Smooth muscle cell (in vitro differentiated cells): Measurements from ENCODE around the gene TTLL11. TPM values are rescaled to one million over a fixed set of nuclear protein-coding genes. Genes with fewer than 3 reads are reported as not detected.

Experiments used
- DNase-seq: peaks from one replicate; lab custom pipeline; 2025; ENCODE audit not compliant: unreplicated experiment; lab: John Stamatoyannopoulos, UW
- H2AFZ ChIP-seq: fragments of 200-600 bp; sonication (generic); 2 replicates; pipeline ENCODE4 v1.6.0; 2016; ENCODE audit warnings: antibody characterized with exemption, low read depth, mild to moderate bottlenecking
- H3F3A ChIP-seq: fragments of 200-600 bp; sonication (generic); 2 replicates; pipeline ENCODE4 v1.6.0; 2017; ENCODE audit warnings: antibody characterized with exemption, low read depth
- H3K27ac ChIP-seq: fragments of 200-600 bp; sonication (generic); 2 replicates; pipeline ENCODE4 v1.5.1; 2016; ENCODE audit warnings: low read depth, mild to moderate bottlenecking
- H3K27me3 ChIP-seq: fragments of 200-600 bp; sonication (generic); 2 replicates; pipeline ENCODE4 v1.6.1; 2016; ENCODE audit warnings: low read depth, mild to moderate bottlenecking
- H3K36me3 ChIP-seq: fragments of 200-600 bp; sonication (generic); 2 replicates; pipeline ENCODE4 v1.5.1; 2016; ENCODE audit warnings: low read depth
- H3K4me1 ChIP-seq: fragments of 200-600 bp; sonication (generic); 2 replicates; pipeline ENCODE4 v1.5.1; 2016; ENCODE audit warnings: low read depth
- H3K4me2 ChIP-seq: fragments of 200-600 bp; sonication (generic); 2 replicates; pipeline ENCODE4 v1.6.0; 2016; ENCODE audit warnings: mild to moderate bottlenecking
- H3K4me3 ChIP-seq: fragments of 200-600 bp; sonication (generic); 2 replicates; pipeline ENCODE4 v1.5.1; 2016; ENCODE audit warnings: mild to moderate bottlenecking
- H3K79me2 ChIP-seq: fragments of 200-600 bp; sonication (generic); 2 replicates; pipeline ENCODE4 v1.6.0; 2016; ENCODE audit warnings: low read depth, mild to moderate bottlenecking
- H3K9ac ChIP-seq: fragments of 200-600 bp; sonication (generic); 2 replicates; pipeline ENCODE4 v1.6.0; 2016; ENCODE audit warnings: low read depth
- H3K9me3 ChIP-seq: fragments of 200-600 bp; sonication (generic); replicated peaks from 2 replicates; pipeline ENCODE4 v1.5.1; 2016; ENCODE audit warnings: low read depth
- H4K20me1 ChIP-seq: fragments of 200-600 bp; sonication (generic); 2 replicates; pipeline ENCODE4 v1.6.0; 2016; ENCODE audit warnings: low read depth
- whole genome bisulfite sequencing: methylation state at CpG from one replicate; pipeline ENCODE4 v1.1.7; 2016; ENCODE audit warnings: low lambda C conversion rate; 5-methylcytosine and 5-hydroxymethylcytosine counted together
- polyA plus RNA-seq: library from polyadenylated mRNA; unstranded; fragments of >200 nt; fragmentation: Nextera tagmentation; extraction: Ambion mirVana; gene quantifications from 2 replicates; pipeline ENCODE4 v1.2.1, GENCODE V29; 2016
- total RNA-seq: library from RNA; depleted of rRNA; stranded (reverse); fragments of >200 nt; gene quantifications from 2 replicates; pipeline ENCODE4 v1.2.3, GENCODE V29; 2014
- TF ChIP-seq, protein P1 (sequence below): fragments of 200-600 bp; sonication (generic); IDR thresholded peaks from 2 replicates; pipeline ENCODE4 v1.5.1; 2017; ENCODE audit warnings: borderline replicate concordance, mild to moderate bottlenecking, antibody characterized with exemption; ENCODE audit not compliant: insufficient read depth, poor library complexity, severe bottlenecking

TTLL11 gene
- total and polyA plus RNA-seq, 2 experiments from 2014 or later, result 2.6 to 3.7 TPM

DNA sequence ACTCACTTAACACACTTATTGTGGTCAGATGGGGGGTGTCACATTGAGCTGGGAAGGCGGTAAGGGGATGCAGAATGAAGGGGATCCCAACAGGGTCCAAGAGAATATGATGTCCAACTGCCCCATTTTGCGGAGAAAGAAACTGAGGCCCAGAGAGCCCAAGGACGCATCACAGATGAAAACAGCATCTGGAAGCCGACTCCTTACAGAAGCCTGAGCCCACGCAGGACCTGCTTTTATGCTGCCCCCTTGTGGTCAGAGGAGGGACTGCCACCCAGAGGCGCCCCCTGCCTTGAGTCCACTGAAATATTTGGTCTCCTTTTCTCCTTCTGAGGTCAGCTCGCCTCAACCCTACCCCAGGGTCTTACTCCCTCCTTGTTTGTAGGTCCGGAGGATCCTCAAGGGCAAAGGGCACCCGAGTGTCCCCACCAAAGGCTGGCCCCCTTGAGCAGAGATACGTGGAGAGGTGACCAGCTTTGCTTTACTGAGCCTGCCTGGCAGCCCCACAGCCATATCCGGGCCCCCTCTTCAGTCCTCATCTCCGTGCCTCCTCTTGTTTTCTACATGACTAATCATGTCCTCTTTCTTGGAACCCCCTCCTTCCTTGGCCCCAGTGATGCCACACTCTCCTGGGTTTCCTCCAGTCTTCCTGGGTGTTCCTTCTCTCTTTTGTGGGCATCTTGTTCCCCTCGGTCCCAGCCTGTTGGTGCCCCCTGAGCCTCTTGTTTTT, 30.0 kb upstream of the TTLL11 start:
- WGBS, result 35% methylated on average over 13 of the region's 13 CpGs
- Histone ChIP-seq H3K27me3 (peaks cover 5% of the 10 kb centered on the region), H3K4me2 (no peak overlapping the region), H3K4me3 (no peak overlapping the region), H3K36me3 (no peaks in the 10 kb centered on the region), H4K20me1 (no peaks in the 10 kb centered on the region), H3K9ac (no peak overlapping the region), H3K9me3 (no peaks in the 10 kb centered on the region), H3F3A (no peaks in the 10 kb centered on the region), H3K27ac (no peak overlapping the region), H3K79me2 (no peaks in the 10 kb centered on the region), H3K4me1 (peaks cover 11% of the 10 kb centered on the region), H2AFZ (no peak overlapping the region)
- TF ChIP-seq, protein P1, sequence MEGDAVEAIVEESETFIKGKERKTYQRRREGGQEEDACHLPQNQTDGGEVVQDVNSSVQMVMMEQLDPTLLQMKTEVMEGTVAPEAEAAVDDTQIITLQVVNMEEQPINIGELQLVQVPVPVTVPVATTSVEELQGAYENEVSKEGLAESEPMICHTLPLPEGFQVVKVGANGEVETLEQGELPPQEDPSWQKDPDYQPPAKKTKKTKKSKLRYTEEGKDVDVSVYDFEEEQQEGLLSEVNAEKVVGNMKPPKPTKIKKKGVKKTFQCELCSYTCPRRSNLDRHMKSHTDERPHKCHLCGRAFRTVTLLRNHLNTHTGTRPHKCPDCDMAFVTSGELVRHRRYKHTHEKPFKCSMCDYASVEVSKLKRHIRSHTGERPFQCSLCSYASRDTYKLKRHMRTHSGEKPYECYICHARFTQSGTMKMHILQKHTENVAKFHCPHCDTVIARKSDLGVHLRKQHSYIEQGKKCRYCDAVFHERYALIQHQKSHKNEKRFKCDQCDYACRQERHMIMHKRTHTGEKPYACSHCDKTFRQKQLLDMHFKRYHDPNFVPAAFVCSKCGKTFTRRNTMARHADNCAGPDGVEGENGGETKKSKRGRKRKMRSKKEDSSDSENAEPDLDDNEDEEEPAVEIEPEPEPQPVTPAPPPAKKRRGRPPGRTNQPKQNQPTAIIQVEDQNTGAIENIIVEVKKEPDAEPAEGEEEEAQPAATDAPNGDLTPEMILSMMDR, result peak; percentile 94
- peak; percentile 21 for DNase-seq

DNA sequence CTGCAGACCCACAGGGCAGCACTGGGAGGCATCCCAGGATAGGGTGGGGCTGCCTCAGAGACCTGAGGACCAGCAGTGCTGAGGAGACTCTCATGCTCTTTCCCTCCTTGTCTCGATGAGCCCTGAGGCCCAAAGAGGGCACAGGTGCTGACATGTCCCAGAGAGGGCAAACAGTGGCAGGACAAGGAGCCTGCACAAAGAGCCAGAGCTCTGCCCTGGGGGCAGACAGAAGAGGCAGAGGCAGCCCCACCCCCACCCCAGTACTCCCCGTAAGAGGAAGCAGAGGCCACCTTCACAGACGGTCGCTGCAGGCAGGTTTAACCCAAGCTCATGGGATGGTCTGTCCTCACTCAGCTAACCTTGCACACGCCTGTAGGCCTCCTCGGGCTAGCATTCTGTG, 29.4 kb upstream of the TTLL11 start:
- 55% methylated on average over 5 of the region's 6 CpGs for WGBS
- Histone ChIP-seq H3K4me2 (no peak overlapping the region), H2AFZ (no peak overlapping the region), H3K4me3 (no peak overlapping the region), H3K27ac (no peak overlapping the region), H3K9ac (no peak overlapping the region), H3K27me3 (peaks cover 5% of the 10 kb centered on the region), H3K79me2 (no peaks in the 10 kb centered on the region), H4K20me1 (no peaks in the 10 kb centered on the region), H3K4me1 (peaks cover 11% of the 10 kb centered on the region), H3F3A (no peaks in the 10 kb centered on the region), H3K36me3 (no peaks in the 10 kb centered on the region), H3K9me3 (no peaks in the 10 kb centered on the region)
- DNase-seq, result no peak
- TF ChIP-seq, protein P1, result no peak

DNA sequence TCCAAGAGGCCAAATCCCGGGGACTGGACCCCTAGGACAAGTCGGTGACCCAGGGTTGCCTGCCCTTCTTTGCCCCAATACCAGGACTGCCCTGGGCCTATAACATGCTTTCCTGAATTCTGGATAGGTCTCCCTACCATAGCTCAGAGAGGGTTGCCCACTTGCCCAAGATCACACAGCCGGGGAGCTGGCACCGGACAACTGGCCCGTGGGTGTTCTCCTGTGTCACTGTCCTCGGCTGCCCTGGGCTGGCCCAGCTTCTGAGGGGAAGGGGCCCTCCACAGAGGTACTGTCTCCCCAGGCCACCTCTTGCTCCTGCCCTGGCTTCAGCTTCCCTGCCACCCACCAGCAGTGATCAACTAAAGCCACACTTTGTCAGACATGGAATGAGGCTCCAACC, 28.8 kb upstream of the TTLL11 start:
- Histone ChIP-seq H3K4me3 (no peak overlapping the region), H3K4me1 (peaks cover 11% of the 10 kb centered on the region), H3K4me2 (no peak overlapping the region), H3K9ac (no peak overlapping the region), H2AFZ (no peak overlapping the region), H3F3A (no peaks in the 10 kb centered on the region), H3K9me3 (no peaks in the 10 kb centered on the region), H3K27ac (no peak overlapping the region), H3K36me3 (no peaks in the 10 kb centered on the region), H3K79me2 (no peaks in the 10 kb centered on the region), H3K27me3 (peaks cover 3% of the 10 kb centered on the region), H4K20me1 (no peaks in the 10 kb centered on the region)
- DNase-seq, result no peak
- TF ChIP-seq, protein P1, result no peak
- WGBS, result 97% methylated on average over 6 of the region's 6 CpGs

DNA sequence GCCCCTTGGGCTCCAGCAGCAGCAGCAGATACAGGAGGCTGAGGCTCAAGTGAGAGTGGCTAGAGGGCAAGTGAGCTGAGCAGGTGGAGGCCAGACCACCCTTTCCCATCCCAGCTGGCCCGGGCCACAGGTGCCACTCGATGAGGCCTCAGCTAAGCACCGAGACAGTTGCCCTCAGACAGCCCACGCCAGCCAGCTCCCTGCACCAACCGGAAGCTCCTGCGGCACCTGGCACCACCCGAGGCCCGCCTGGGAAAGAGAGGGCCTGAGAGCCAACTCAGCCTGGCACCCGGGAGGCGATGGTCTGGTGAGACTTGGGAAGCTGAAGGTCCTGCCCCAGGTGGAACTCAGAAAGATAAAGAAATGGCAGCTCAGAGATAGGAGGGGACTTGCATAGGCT, 28.3 kb upstream of the TTLL11 start:
- 91% methylated on average over 10 of the region's 10 CpGs for WGBS
- TF ChIP-seq, protein P1, result no peak

More for the DNA sequence above, 28.3 kb upstream of the TTLL11 start:
- H4K20me1 ChIP-seq, result no peaks in the 10 kb centered on the region
- H3K4me2 ChIP-seq, result no peak overlapping the region
- H3K36me3 ChIP-seq, result no peaks in the 10 kb centered on the region
- H3K79me2 ChIP-seq, result no peaks in the 10 kb centered on the region
- peaks cover 5% of the 10 kb centered on the region for H3K4me1 ChIP-seq
- no peaks in the 10 kb centered on the region for H3F3A ChIP-seq
- H2AFZ ChIP-seq, result no peak overlapping the region
- H3K9me3 ChIP-seq, result no peaks in the 10 kb centered on the region
- DNase-seq, result no peak
- H3K27ac ChIP-seq, result no peak overlapping the region
- no peak overlapping the region for H3K4me3 ChIP-seq
- no peak overlapping the region for H3K9ac ChIP-seq
- no peaks in the 10 kb centered on the region for H3K27me3 ChIP-seq
